Muscle layer of duodenum (tissue), 2 donors: ENCODE results near the gene HIVEP3.

Source experiments
- H3K27ac ChIP-seq: one replicate; pipeline ENCODE4 v1.7.0; 2013; ENCODE audit warnings: mild to moderate bottlenecking, low read length
- H3K27me3 ChIP-seq: one replicate; pipeline ENCODE4 v1.7.0; 2013; ENCODE audit warnings: low read depth, mild to moderate bottlenecking, control low read depth, low read length
- H3K36me3 ChIP-seq, 2 donors: one replicate each; pipeline ENCODE4 v1.7.0; 2013; ENCODE audit warnings: low read length in 2 of 2, control low read depth in 1 of 2, mild to moderate bottlenecking in 1 of 2; ENCODE audit not compliant: insufficient read depth in 2 of 2, control insufficient read depth in 1 of 2
- H3K4me1 ChIP-seq, 2 donors: one replicate each; pipeline ENCODE4 v1.7.0; 2013; ENCODE audit warnings: low read length in 2 of 2, mild to moderate bottlenecking in 2 of 2, control low read depth in 1 of 2, moderate library complexity in 1 of 2; ENCODE audit not compliant: insufficient read depth in 2 of 2, control insufficient read depth in 1 of 2
- H3K4me3 ChIP-seq, 2 donors: one replicate each; pipeline ENCODE4 v1.7.0; 2013; ENCODE audit warnings: low read length in 2 of 2, low read depth in 1 of 2, mild to moderate bottlenecking in 1 of 2
- H3K9me3 ChIP-seq, 2 donors: one replicate each; pipeline ENCODE4 v1.7.0; 2013; ENCODE audit warnings: low read length in 2 of 2, control low read depth in 1 of 2, mild to moderate bottlenecking in 1 of 2; ENCODE audit not compliant: control insufficient read depth in 1 of 2
- donor health status: healthy.

The HIVEP3 gene

GRCh38 chr1:41656825-41657500 is 261.8 kb downstream of the HIVEP3 start:
- Histone ChIP-seq H3K27me3 (no peaks in the 10 kb centered on the region), H3K4me1 (peaks cover 0 to 7% of the 10 kb centered on the region in 2 donors), H3K9me3 (no peaks in the 10 kb centered on the region), H3K36me3 (no peaks in the 10 kb centered on the region), H3K4me3 (no peak overlapping the region), H3K27ac (no peak overlapping the region)

- Histone ChIP-seq H3K4me1 (peaks cover 0 to under 1% of the 10 kb centered on the region in 2 donors), H3K27ac (no peak overlapping the region), H3K36me3 (no peaks in the 10 kb centered on the region), H3K4me3 (no peak overlapping the region), H3K9me3 (no peaks in the 10 kb centered on the region), H3K27me3 (no peaks in the 10 kb centered on the region)
Observed at GRCh38 chr1:41656068-41656467, 262.7 kb downstream of the HIVEP3 start.

- Histone ChIP-seq H3K4me3 (no peak overlapping the region), H3K27me3 (no peaks in the 10 kb centered on the region), H3K4me1 (no peaks in the 10 kb centered on the region), H3K9me3 (no peaks in the 10 kb centered on the region), H3K27ac (no peak overlapping the region), H3K36me3 (no peaks in the 10 kb centered on the region)
Observed at GRCh38 chr1:41655632-41656031, 263.1 kb downstream of the HIVEP3 start.

GRCh38 chr1:41653574-41653973 is 265.1 kb downstream of the HIVEP3 start:
- Histone ChIP-seq H3K9me3 (no peaks in the 10 kb centered on the region), H3K27ac (no peak overlapping the region), H3K36me3 (no peaks in the 10 kb centered on the region), H3K27me3 (no peaks in the 10 kb centered on the region), H3K4me3 (no peak overlapping the region), H3K4me1 (peaks cover 0 to 4% of the 10 kb centered on the region in 2 donors)

- Histone ChIP-seq H3K9me3 (no peaks in the 10 kb centered on the region), H3K4me3 (no peak overlapping the region), H3K27me3 (no peaks in the 10 kb centered on the region), H3K4me1 (peaks cover 0 to 9% of the 10 kb centered on the region in 2 donors), H3K27ac (no peak overlapping the region), H3K36me3 (no peaks in the 10 kb centered on the region)
Observed at GRCh38 chr1:41652384-41653265, 266.1 kb downstream of the HIVEP3 start.

DNA sequence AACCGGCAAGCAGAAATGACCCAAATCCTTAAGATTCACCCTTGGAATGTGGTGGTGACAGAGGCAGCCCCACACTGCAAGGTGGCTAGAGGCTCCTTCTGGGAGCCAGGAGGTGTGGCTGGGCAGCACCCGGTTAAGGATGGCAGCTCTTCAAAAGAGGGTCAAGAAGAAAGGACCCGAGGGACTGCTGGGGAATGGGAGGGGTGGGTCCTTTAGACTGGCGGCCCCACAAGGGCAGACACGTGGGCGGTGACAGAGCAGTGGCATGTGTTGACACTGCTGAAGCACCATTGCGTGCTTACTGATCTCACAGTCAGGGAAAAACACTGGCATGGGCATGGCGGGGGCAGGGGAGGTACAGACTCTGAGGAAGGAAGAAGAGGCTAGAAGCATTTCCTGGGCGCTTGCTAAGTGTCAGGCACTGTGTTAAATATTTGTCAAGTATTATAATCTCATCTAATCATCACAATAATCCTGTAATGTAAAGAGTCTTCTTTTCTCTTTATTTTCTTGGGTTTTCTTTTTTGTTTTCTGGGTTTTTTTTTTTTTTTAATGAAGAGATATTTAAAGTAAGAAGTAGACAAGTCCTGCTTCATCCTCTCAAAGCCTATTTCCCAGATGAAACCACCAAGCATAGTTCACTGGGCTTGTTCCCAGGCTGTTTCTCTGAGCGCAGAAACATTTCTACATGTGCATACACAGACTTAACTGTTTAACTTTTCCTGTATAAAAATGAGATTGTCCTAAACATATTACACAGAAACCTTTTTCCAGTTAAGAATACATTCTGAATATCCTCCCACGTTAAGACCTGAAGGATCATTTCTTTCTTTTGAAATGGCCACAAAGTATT is 268.5 kb downstream of the HIVEP3 start:
- Histone ChIP-seq H3K36me3 (no peaks in the 10 kb centered on the region), H3K27me3 (no peaks in the 10 kb centered on the region), H3K4me1 (peaks cover 0 to 9% of the 10 kb centered on the region in 2 donors), H3K27ac (no peak overlapping the region), H3K4me3 (no peak overlapping the region), H3K9me3 (no peaks in the 10 kb centered on the region)

DNA sequence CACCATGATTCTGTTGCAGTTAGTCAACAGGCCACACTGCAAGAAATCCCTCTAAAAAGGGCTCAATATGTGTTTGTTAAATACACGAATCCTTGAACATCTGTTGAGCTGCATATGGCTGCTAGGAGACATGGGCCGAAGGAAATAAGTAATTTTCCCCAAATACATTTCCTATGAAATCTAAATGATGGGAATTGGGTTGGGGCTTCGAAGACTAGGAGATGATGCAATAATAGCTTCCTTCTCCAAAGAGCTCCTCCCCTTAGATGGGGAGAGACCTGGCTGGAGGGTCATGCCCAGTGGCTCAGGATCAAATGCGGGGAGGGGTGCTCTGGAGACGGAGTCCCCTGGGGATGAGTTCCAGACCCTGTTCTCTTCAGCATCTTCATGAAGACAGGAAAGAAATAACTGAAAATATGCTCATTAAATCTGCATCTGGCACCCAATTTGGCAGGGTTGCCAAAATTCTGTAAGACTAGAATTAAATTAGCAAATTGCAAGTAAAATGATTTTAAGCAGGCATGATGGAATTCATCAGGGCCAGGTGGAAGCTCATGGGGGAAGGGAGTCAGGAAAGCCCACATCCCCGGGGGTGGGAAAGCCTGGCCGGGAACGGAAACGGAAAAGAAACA is 269.2 kb downstream of the HIVEP3 start:
- no peaks in the 10 kb centered on the region for H3K9me3 ChIP-seq
- no peak overlapping the region for H3K4me3 ChIP-seq
- peaks cover 0 to 9% of the 10 kb centered on the region in 2 donors for H3K4me1 ChIP-seq
- H3K36me3 ChIP-seq: no peaks in the 10 kb centered on the region
- H3K27ac ChIP-seq: no peak overlapping the region
- no peaks in the 10 kb centered on the region for H3K27me3 ChIP-seq

DNA sequence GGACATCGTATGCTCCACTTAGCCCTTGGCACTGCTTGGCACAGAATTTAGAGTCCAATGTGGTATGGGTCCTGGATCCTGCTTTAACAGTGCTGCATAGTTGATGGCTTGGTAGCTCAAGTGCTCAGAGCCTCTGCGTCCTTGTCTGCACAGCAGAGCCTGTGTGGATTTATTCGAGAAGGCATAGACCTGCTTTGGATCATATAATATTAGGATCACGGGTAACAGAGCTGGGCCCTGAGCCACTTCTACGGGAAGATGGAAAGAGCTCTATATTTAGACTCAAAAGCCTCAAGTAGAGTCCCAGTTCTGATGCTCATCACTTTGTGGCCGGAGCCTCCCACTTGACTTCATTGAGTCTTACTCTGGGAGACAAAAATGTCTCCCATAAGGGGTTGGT is 269.9 kb downstream of the HIVEP3 start:
- Histone ChIP-seq H3K9me3 (no peaks in the 10 kb centered on the region), H3K4me3 (no peak overlapping the region), H3K4me1 (peaks cover 0 to 9% of the 10 kb centered on the region in 2 donors), H3K36me3 (no peaks in the 10 kb centered on the region), H3K27me3 (no peaks in the 10 kb centered on the region), H3K27ac (no peak overlapping the region)

DNA sequence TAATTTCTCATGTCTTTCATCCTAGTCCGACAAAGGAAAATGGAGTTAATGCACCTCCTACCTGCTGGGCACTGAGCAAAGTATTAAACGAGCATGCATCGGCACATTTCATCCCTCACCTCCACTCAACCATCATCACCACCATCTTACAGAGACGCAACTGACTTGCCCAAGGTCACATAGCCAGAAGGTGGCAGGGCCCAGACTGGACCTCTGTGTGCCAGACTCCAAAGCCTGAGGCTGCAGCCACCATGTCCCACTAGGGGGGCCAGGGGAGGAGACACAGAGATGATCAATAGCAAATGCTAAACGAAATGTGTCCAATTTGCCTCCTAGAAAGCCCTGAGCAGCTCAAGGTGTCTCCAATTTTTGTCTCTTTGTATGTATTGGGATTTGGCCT is 270.5 kb downstream of the HIVEP3 start:
- Histone ChIP-seq H3K27me3 (no peaks in the 10 kb centered on the region), H3K4me3 (no peak overlapping the region), H3K4me1 (peaks cover 0 to 9% of the 10 kb centered on the region in 2 donors), H3K9me3 (no peaks in the 10 kb centered on the region), H3K27ac (no peak overlapping the region), H3K36me3 (no peaks in the 10 kb centered on the region)

DNA sequence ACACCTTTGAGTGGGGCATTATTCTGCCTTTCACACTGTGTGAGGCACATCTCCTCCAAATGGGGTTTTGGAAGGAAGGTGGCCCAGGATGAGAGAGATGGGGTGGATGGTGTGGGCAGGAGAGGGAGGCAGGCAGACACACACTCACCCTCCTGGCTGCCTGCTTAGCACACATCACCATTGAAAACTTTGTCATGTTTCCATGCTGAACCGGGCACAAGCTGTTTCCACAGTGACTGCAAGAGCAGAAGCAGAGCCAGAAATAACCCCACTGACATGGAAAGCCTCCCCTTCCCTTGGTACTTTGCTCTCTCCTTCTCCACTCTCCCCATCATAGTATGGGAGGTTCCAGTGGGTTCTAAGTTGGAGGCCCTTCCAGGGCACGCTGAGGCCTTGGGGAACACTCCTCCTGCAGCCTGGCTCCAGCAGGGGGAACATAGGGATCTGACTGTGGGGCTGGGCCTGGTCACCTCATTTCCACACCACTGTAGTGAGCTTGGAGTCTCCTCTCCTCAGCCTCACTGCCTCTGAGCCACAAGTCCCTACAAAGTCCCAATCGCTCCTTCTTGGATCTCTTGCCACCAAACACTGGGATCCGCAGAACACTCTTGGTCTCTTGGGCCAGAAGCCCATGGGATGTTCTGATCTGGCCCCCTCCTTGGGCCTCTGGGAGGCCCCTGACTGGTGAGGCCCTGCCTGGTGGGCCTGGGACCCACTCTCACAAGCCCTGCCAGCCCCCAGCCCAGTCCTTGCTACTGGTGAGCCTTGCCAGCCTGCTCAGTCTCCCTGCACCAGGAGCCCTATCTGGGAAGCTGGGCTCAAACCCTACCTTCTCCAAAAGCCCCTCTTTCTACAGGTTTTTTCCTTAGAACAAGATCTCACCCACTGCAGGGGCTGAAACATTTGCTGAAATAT is 271.2 kb downstream of the HIVEP3 start:
- H3K27ac ChIP-seq: no peak overlapping the region
- peaks cover 0 to 9% of the 10 kb centered on the region in 2 donors for H3K4me1 ChIP-seq
- H3K4me3 ChIP-seq: no peak overlapping the region
- H3K9me3 ChIP-seq: no peaks in the 10 kb centered on the region
- H3K27me3 ChIP-seq: no peaks in the 10 kb centered on the region
- no peaks in the 10 kb centered on the region for H3K36me3 ChIP-seq
